ENCODE results near the gene ZNF107.

- TF ChIP-seq TAF1 (CRISPR knock-in tag; IDR thresholded peaks at IDR 0.05) (no peak), ZNF121 (CRISPR knock-in tag; IDR thresholded peaks at IDR 0.05) (no peak), CTCF (CRISPR knock-in tag; IDR thresholded peaks at IDR 0.05) (no peak)
Observed at GRCh38 chr7:64686493-64687184, 20.7 kb downstream of the ZNF107 start.
